ENCODE data around the gene COL4A1.

The COL4A1 gene

GRCh38 chr13:110291286-110291685 is 15.7 kb downstream of the COL4A1 start:
- no peak for DNase-seq

DNA sequence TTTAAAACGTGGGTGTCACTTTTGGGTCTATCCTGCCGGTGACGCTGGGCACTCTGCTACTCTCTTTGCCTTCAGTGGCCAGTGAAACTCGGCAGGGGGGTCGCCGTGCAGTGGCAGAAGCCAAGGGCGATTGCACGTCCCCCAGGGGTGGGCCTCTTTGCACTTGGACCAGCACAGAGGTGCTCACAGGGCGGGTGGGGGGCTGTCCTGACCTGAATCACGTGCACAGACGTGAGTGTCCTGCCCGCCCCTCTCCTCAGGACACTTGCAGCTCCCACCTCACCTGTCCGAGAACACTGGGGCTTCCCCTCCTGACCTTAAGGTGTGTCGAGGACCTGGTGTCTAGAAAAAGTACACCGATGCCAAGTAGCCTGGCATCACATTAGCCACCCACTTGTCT is 16.1 kb downstream of the COL4A1 start:
- no peak for DNase-seq

GRCh38 chr13:110290153-110290552 is 16.8 kb downstream of the COL4A1 start:
- DNase-seq: no peak

GRCh38 chr13:110289661-110290060 is 17.3 kb downstream of the COL4A1 start:
- DNase-seq: no peak

DNA sequence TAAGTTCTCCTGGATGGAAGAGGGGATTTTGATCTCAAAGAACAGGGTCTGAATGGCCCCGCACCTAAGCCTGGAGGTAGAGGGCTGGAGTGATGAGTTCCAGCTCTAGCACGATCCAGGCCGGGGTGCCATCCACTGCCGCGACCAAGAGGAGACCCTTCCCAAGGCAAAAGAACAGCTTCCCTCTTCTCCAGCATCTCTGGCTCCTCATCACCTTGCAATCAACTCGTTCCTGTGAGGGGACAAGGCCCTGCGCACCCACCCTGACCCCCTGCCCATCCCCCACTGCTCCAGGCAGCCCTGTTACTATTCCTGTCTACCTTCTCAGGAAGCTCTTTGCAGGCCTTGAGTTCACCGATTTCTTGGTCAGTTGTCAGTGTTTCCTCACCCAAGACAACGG is 17.8 kb downstream of the COL4A1 start:
- DNase-seq: no peak

GRCh38 chr13:110286833-110287819 is 19.8 kb downstream of the COL4A1 start:
- DNase-seq: no peak

- no peak for DNase-seq
These were observed 20.7 kb downstream of the COL4A1 start for GRCh38 chr13:110285991-110286832.

DNA sequence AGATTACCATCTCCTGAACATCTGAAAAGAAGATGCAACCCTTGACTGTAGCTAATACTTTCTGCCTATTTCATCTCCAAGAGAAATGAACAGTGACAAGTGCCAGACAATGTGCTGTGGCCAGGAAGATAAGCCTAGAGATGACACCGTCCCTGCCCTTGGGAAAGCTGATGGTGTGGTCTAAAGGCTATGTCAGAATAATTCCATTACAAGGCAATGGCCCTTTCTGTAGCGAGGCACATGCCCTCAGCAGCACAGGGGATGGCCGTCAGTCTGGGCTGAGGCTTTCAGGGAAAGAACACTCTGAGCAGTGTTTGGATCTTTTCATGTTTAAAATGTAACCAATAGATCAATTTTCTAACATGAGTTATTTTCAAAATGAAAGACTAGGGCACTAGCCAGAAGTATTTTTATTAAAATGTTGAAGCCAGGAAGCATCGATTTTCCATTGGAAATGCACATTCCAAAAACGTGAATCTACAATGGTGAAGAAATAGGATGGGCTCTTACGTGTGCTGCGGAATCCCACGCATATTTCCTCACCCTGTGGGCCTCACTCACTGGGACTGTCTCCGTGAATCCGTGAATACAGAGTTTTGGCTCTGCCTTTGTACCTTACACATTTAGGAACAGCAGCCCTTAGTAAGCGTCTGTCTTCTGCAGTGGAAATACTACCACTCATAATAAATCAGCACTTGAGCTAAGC is 22.0 kb downstream of the COL4A1 start:
- no peak for DNase-seq

GRCh38 chr13:110283736-110284517 is 23.0 kb downstream of the COL4A1 start:
- DNase-seq: no peak

- DNase-seq: no peak
These were observed 24.6 kb downstream of the COL4A1 start for GRCh38 chr13:110282316-110282841.

GRCh38 chr13:110281736-110282135 is 25.2 kb downstream of the COL4A1 start:
- no peak for DNase-seq

DNA sequence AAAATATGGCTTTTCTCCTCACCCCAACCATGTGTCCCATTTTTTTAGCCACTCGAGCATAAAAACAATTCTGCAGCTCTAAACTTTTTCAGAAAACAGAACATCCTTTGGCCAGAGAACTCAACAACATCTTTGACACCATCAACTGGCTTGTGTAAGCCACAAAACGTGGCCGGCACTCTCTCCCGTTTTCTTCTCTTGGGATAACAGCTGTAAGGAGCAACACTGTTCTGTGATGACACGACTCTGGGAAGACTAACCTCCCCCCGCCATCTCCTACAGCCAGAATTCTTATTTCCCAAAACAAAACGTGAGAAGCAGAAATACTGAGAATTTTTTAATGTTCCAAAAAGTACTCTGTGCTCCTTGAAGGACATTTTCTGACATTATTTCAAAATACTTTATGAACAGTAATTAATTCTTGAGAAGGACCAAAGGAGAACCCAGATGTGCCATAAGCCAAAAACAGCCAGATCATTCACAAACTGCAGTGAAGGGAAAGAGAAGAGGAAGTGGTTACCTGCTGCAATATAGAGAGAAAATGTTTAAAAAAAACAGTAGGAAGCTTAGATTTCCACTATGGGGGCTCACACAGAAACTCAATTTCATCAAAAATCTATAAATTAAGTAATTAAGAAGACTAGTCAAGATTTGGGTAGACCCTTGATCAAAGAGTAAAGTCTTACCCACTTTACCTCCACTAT is 25.8 kb downstream of the COL4A1 start:
- no peak for DNase-seq

DNA sequence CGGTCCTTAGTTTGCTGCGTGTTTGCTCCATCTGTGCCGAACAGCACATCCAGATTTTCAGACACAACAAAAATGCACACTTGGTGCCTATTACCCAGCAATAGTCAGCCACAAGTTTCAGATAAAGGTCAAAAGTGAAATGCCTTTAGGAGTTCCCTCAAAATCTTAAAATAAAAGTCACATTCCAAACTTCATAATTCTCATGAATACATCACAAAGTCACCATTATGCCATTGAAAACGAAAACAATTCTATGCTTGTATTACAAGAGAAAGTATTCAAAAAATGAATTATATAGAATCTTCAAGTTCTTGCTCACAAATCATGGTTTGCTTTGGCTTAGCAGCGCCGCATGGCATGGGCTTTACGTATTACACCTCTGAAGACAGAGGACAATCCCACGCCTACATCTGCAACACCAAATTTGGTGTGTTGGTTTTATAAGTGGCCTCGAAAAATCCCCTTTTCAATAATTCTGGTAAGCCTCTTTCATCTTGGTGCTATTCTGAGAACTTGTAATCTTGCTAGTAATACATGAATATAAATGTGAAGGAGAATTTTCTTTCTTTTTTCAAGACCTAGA is 26.6 kb downstream of the COL4A1 start:
- no peak for DNase-seq

DNA sequence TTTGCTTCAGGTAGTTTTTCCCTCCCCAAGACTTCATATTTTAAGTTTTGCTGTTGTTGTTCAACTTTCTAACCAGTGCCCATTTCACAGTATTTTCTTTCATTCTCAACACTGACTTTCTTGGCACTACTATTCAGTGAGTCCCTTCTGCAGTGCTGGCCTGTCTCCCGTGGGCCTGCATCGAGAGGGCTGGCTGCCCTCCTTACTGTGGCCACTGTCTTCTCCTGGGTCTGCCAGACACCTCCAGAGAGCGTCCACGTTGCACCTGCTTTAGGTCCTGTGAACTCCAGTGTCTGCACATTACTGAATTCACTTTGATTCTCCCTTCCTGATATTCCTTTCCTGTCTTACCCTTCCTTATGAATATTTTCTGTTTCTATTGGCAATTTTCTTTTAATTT is 27.3 kb downstream of the COL4A1 start:
- no peak for DNase-seq

DNA sequence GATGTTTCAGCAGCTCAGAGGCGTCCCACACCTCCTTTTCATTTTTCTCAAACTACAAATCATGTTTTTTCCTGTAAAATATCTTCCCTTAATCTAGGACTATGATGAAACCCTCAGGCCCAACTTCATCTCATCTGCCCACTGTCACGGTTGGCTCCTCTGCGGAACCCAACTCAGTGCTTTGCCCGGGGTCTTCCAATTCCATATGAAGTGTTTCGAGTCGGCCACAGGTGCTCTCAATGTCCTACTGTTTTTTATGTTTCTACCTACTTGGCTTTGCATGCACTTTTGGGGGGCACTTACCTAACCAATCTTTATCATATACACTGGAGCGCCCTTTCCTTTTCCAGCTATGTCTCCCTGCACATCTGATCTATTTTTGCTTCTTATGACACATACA is 28.1 kb downstream of the COL4A1 start:
- DNase-seq: no peak

GRCh38 chr13:110277357-110277975 is 29.5 kb downstream of the COL4A1 start:
- DNase-seq: no peak

DNA sequence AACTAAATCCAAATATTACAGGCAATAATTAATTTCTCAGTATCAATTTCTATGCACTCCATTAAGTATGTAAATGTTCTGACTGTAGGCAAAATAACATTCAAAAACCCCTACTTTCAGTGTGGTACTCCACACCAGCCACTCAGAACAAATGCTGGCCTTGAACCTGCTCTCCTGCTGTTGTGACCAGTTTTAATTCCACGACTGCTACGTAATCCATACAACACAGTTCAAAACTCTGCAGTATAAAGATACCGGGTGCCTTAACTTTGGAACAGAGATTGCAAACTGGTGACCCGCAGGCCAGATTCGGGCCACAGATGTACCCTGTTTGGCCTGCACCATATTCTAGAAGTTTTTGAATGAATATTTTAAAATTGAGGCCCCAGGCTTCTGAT is 30.4 kb downstream of the COL4A1 start:
- DNase-seq: no peak

GRCh38 chr13:110275931-110276552 is 30.9 kb downstream of the COL4A1 start:
- no peak for DNase-seq

- DNase-seq: no peak
These were observed 32.3 kb downstream of the COL4A1 start for GRCh38 chr13:110274687-110275086.

GRCh38 chr13:110273254-110273653 is 33.7 kb downstream of the COL4A1 start:
- DNase-seq: no peak
